Spinal cord (tissue), 10 donors: Measurements from ENCODE around the gene IL17F. TPM values are rescaled to one million over a fixed set of nuclear protein-coding genes. Genes with fewer than 3 reads are reported as not detected.

ENCODE experiments used
- DNase-seq, 6 donors: peaks; one replicate each; pipeline versions ENCODE4 v3.0.0 to v3.0.0-alpha.2; 2013 to 2015; ENCODE audit warnings: low spot score in 6 of 6, low read depth in 4 of 6
- H3K27ac ChIP-seq: one replicate; pipeline ENCODE4 v1.5.1; 2013; ENCODE audit warnings: low read depth, low read length, control low read depth
- H3K27me3 ChIP-seq: one replicate; pipeline ENCODE4 v1.6.1; 2013; ENCODE audit warnings: low read length; ENCODE audit not compliant: control insufficient read depth, insufficient read depth
- H3K36me3 ChIP-seq: one replicate; pipeline ENCODE4 v1.6.1; 2013; ENCODE audit warnings: low read length; ENCODE audit not compliant: control insufficient read depth, insufficient read depth
- H3K4me1 ChIP-seq: one replicate; pipeline ENCODE4 v1.6.1; 2013; ENCODE audit warnings: low read length; ENCODE audit not compliant: control insufficient read depth, insufficient read depth
- H3K4me3 ChIP-seq: one replicate; pipeline ENCODE4 v1.5.1; 2013; ENCODE audit warnings: low read depth, low read length, control low read depth
- H3K9me3 ChIP-seq: one replicate; pipeline ENCODE4 v1.6.1; 2013; ENCODE audit warnings: low read length; ENCODE audit not compliant: control insufficient read depth, insufficient read depth
- WGBS: methylation state at CpG from one replicate; pipeline ENCODE4 v1.1.5; 2013; ENCODE audit warnings: missing lambda C conversion rate; ENCODE audit not compliant: insufficient coverage; 5-methylcytosine and 5-hydroxymethylcytosine counted together
- polyA plus RNA-seq, 2 donors: library from polyadenylated mRNA; unstranded; fragments of 120-200 nt; gene quantifications; one replicate each; pipeline ENCODE4 v1.2.1, GENCODE V29; 2013; ENCODE audit not compliant: insufficient read length in 2 of 2
- total RNA-seq, 2 donors: library from RNA; depleted of rRNA in 1 of 2; stranded (reverse); fragments of 120-200 nt in 1 of 2; fragments of >200 nt in 1 of 2; gene quantifications; one replicate each; pipeline versions ENCODE4 v1.2.3 to v1.2.4, GENCODE V29; 2013 to 2014
- donor health status: healthy.

IL17F gene
- total and polyA plus RNA-seq, 4 donors: not detected

DNA sequence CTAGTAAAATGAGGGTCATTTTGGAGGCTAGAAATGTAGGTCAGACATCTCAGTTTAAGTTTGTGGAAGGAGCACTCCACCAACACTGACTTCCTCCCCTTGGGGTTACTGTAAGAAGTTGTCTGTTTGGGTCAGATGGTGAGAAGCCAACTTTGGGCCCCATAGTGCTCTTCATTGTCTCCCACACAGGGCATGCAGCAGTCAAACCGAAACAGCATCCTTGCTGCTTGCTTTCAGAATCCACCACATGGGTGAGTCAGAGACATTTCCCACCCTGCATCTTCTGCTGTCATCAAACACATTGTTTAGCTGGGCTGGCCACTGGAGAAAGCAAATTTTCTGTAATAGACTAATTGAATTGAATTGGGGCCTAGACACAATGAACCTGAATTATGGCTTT, 16.8 kb downstream of the IL17F start:
- no peaks in the 10 kb centered on the region for H3K27me3 ChIP-seq
- no peak overlapping the region for H3K27ac ChIP-seq
- H3K4me1 ChIP-seq: no peaks in the 10 kb centered on the region
- no peak for DNase-seq
- H3K9me3 ChIP-seq: no peaks in the 10 kb centered on the region
- H3K4me3 ChIP-seq: no peak overlapping the region
- no peaks in the 10 kb centered on the region for H3K36me3 ChIP-seq
- 83% methylated on average over 1 of the region's 1 CpG for WGBS

DNA sequence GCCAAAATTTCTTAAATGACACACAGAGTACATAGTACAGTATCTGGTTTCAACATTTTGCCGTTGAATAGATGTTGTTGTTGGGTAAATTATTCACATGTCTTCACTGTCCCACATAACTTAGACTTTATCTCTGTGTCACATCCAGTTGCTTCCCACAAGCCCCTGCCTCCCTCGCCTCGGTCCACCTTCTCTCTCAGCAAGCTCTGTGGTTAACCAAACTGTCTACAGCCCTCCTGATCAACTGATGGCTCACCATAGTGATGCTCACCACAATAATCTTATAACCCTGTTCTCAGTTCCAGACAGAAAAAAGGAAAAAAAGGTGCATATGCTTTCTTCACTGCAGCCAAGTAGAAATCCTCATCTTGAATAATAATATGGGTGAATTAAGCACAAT, 23.0 kb downstream of the IL17F start:
- no peaks in the 10 kb centered on the region for H3K36me3 ChIP-seq
- no peaks in the 10 kb centered on the region for H3K9me3 ChIP-seq
- DNase-seq: no peak
- no peak overlapping the region for H3K27ac ChIP-seq
- no peaks in the 10 kb centered on the region for H3K4me1 ChIP-seq
- WGBS: 80% methylated on average over 2 of the region's 3 CpGs
- no peaks in the 10 kb centered on the region for H3K27me3 ChIP-seq
- H3K4me3 ChIP-seq: no peak overlapping the region

DNA sequence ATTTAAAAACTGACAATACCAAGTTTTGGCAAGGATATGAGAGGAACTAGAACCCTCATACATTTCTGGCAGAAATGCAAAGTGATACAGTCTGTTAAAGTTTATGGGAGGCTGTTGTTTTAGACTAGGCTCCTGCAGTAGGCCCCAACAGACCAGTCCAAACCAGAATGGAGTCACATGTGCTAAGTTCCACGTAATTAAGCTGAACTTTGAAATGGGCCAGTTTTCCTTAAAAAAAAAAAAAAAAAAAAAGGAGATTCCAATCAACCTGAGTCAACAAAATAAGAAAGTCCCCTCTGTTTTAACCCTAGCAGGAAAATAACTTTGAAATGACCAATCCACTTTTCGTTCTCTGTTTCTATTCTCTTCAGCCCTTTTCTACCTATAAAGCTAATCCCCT, 26.5 kb downstream of the IL17F start:
- 90% methylated on average over 2 of the region's 2 CpGs for WGBS

DNA sequence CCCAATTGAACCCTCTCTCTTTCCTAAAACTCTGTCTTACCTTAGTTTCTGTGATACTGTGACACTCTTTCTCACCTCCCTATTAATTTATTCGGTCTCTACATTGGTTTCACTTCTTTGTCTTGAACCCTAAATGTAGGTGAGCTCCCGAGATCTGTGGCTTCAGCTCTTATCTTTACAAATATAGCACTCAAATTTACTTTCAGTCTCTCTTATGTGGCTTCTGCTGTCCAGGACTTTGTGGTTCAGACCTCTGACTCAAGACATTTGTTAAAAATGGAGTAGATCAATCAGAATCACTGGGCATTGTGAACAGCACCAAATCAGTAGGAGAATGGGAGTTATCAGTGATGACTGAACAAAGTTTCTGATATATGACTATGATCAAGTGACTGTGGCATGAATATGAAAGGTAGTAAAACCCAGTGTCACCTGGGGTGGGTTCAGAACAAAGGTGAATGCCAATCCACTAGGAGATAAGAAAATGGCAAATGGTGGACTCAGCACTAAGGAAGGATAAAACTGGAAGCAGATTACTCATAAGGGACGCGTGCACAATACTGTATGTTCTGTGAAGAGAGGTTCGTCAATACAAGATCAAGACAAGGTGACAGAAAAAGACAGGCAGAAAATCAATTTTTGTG, 27.2 kb downstream of the IL17F start:
- Histone ChIP-seq H3K27ac (no peak overlapping the region), H3K27me3 (no peaks in the 10 kb centered on the region)

More for the DNA sequence above, 26.5 kb downstream of the IL17F start:
- no peak overlapping the region for H3K4me3 ChIP-seq
- no peaks in the 10 kb centered on the region for H3K36me3 ChIP-seq
- DNase-seq: no peak
- no peak overlapping the region for H3K27ac ChIP-seq
- H3K27me3 ChIP-seq: no peaks in the 10 kb centered on the region
- H3K9me3 ChIP-seq: no peaks in the 10 kb centered on the region
- H3K4me1 ChIP-seq: no peaks in the 10 kb centered on the region

DNA sequence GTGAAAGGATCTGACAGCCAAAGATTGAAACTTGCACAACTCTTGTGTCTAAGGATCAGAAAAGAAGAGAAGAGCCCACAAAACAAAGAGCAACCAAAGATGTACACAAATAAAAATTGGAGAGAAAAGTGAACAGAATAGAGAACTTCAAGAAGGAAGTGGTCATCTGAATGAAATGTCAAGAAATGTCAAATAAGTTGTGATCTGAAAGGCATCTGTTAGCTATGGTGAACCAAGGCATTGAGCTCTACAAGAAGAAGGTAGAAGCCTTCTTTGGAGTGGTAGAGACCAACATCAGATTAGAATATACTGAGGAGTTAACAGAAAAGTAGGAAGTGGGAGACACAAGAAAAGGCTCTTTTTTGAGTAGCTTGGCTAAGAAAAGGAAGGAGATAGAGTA, 28.5 kb downstream of the IL17F start:
- Histone ChIP-seq H3K9me3 (no peaks in the 10 kb centered on the region), H3K4me1 (no peaks in the 10 kb centered on the region), H3K4me3 (no peak overlapping the region), H3K36me3 (no peaks in the 10 kb centered on the region), H3K27ac (no peak overlapping the region), H3K27me3 (no peaks in the 10 kb centered on the region)
- DNase-seq: no peak

More for the DNA sequence above, 27.2 kb downstream of the IL17F start:
- WGBS: 93% methylated on average over 5 of the region's 5 CpGs
- DNase-seq: no peak
- H3K36me3 ChIP-seq: no peaks in the 10 kb centered on the region
- H3K4me3 ChIP-seq: no peak overlapping the region
- no peaks in the 10 kb centered on the region for H3K4me1 ChIP-seq
- H3K9me3 ChIP-seq: no peaks in the 10 kb centered on the region

DNA sequence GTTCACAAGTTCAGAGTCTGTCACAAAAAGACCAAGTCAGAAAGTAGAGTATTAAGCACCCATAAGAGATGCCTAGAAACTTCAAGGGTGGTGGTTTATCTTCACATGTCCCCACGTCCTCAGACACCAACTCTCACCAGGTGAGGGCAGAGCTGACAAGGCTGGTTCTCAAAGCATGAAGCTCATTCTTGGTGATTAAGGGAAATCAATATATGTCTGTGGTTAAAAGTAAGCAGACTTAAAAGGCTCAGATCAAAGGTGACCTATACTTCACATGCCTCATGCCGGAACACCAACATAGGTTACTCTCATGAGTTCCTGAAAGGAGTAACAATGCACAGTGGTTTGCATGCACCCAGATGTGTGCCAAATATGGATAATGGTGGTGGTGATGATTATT, 31.2 kb downstream of the IL17F start:
- H3K4me3 ChIP-seq: no peak overlapping the region
- H3K36me3 ChIP-seq: no peaks in the 10 kb centered on the region
- H3K9me3 ChIP-seq: no peaks in the 10 kb centered on the region
- no peak for DNase-seq
- no CpG with 5 or more reads among the region's 2 CpGs for WGBS
- no peaks in the 10 kb centered on the region for H3K27me3 ChIP-seq
- no peak overlapping the region for H3K27ac ChIP-seq
- no peaks in the 10 kb centered on the region for H3K4me1 ChIP-seq

DNA sequence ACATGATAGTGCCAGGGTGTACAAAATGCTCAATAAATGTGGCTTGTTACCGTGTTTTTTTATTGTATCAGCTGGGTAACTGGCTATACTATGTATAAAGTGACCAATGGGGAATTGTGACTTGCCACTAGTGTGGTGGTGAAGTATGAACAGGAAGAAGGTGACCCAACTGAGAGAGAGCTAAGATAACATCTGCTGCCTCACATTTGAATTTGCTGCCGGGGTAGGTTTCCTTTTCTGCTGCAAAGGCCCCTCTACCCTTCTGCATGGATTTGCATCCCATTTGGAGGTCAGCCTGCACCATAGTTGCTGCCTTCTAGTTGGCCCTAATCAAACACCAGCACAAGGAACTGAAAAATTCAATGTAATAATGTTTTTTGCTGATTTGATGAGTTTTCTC, 34.1 kb downstream of the IL17F start:
- Histone ChIP-seq H3K4me1 (no peaks in the 10 kb centered on the region), H3K4me3 (no peak overlapping the region), H3K27ac (no peak overlapping the region), H3K36me3 (no peaks in the 10 kb centered on the region), H3K9me3 (peaks cover 2% of the 10 kb centered on the region), H3K27me3 (no peaks in the 10 kb centered on the region)
- WGBS: 90% methylated on average over 2 of the region's 2 CpGs
- DNase-seq: no peak

DNA sequence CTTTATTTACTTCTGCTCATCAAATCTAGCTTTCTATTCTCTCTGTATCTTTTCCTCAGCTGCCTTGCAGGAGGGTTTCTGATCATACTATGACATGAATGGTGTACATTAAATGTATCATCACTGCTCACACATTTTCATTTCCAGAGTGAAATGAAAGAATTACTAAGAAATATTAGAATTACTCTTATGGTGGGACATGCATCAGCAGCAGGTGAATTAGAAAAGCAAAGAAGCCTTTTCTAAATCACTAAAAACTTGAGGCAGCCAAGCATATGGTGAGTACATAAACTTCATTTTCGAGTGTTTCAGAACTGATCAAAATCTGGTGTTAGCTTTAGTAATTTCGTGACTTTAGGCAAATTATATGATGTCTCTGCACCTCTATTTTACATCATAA, 34.5 kb downstream of the IL17F start:
- Histone ChIP-seq H3K9me3 (peaks cover 2% of the 10 kb centered on the region), H3K27ac (no peak overlapping the region), H3K4me1 (no peaks in the 10 kb centered on the region), H3K4me3 (no peak overlapping the region), H3K27me3 (no peaks in the 10 kb centered on the region), H3K36me3 (no peaks in the 10 kb centered on the region)
- no peak for DNase-seq
- no CpG with 5 or more reads among the region's 2 CpGs for WGBS

DNA sequence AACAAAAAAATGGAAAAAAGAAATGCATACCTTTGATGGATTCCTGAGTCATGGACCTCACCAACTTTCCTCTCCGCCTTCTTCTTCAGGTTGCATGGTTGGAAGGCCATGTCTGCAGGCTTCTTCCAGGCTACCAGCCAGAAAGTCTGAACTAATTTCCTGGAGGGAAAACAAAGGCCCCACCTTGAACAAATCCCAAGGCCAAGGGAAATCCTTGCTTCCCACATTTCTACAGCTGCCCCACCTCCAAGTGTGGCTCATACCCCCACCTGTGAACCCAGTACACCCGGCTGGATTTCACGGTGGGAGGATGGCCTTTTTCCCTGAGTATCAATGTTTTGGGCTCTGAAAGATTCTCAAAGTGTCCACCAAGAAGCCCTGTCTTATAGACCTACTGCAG, 35.7 kb downstream of the IL17F start:
- no peaks in the 10 kb centered on the region for H3K27me3 ChIP-seq
- DNase-seq: peak in 1 of 6 donors; percentile 3
- H3K4me1 ChIP-seq: no peaks in the 10 kb centered on the region
- peaks cover 2% of the 10 kb centered on the region for H3K9me3 ChIP-seq
- H3K4me3 ChIP-seq: no peak overlapping the region
- WGBS: 88% methylated on average over 3 of the region's 3 CpGs
- H3K27ac ChIP-seq: no peak overlapping the region
- no peaks in the 10 kb centered on the region for H3K36me3 ChIP-seq

DNA sequence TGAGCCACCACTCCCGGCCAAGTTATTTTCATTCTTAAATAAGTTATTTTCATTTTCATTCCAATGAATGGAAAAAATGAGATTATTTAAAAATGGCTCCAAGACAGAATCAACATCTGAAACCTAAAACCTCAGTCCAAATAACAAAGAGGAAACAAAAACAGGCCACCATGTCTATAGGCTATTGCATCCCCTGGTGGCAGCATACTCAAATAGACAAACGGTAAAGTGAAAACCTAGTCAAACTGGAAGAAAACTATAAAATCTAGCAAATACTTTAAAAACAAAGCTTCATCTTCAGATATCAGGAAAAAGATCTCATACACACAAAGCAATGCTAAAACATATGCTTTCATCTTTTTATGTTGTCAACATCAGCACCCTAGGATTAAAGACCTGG, 37.2 kb downstream of the IL17F start:
- no CpG with 5 or more reads among the region's 2 CpGs for WGBS
- Histone ChIP-seq H3K27me3 (no peaks in the 10 kb centered on the region), H3K27ac (no peak overlapping the region), H3K4me1 (no peaks in the 10 kb centered on the region), H3K36me3 (no peaks in the 10 kb centered on the region), H3K4me3 (no peak overlapping the region), H3K9me3 (peaks cover 2% of the 10 kb centered on the region)
- no peak for DNase-seq
